NCI-H82 treated with DMSO at 0.1 percent for 48 hours (cell line): ENCODE data around the gene MRAS.
"Not testable (repeated sequence)": the region's sequence is repeated elsewhere in the genome, so short reads cannot be mapped to it uniquely, and the experiment has no call there.

Source experiments
- DNase-seq: peaks from one replicate; lab custom pipeline; 2025; ENCODE audit not compliant: unreplicated experiment; lab: John Stamatoyannopoulos, UW

MRAS gene

GRCh38 chr3:138442433-138442832, 94.1 kb downstream of the MRAS start:
- DNase-seq: no peak

GRCh38 chr3:138443091-138443490, 94.7 kb downstream of the MRAS start:
- no peak for DNase-seq

DNA sequence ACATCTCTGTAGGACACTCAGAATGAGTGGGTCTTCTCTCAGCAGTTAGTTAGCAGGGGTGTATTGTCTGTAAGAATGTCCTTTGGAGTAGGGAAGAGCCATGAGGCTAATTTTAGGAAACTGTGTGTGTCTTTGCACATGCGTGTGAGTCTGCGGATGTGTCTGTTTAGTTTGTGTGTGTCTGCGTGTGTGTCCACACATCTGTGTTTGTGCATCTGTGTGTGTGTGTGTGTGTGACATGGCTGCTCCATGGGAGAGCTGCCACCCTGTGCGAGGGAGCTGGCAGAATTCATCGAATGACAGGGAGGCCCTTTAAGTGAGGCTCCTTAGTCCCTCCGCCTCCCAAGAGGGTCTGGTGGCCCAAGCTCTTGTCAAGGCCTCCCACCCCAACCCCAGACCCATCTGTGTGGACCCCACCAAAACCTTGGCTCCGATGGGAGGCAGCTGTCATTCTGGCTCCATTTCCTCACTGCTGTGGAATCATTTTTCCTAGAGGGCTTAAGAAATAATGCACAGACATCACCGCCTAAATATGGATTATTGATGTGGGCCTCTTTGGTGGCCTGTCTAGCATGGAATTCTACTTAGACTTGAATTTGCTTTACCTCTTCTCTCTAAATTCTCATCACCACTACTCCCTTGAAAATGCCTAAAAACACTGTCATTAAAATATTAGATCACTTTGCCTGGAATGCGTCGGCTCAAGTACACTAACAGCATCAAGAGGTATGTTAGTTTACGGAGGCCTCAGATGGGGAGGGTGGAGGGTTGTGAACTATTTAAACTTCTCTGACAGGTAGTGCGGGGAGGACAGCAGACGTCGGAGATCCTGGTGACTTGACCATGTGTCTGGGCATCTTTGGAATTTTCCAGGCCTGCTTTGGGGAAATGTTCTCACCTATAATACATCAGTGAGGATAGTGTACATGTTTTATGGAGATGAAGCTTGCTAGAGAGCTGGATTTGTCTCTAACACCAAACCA, 95.4 kb downstream of the MRAS start:
- DNase-seq: no peak

GRCh38 chr3:138445236-138445635, 96.9 kb downstream of the MRAS start:
- DNase-seq: no peak

- no peak for DNase-seq
Observed at GRCh38 chr3:138445654-138446053, 97.3 kb downstream of the MRAS start.

- DNase-seq: no peak
Observed at GRCh38 chr3:138448631-138449030, 100.3 kb downstream of the MRAS start.

DNA sequence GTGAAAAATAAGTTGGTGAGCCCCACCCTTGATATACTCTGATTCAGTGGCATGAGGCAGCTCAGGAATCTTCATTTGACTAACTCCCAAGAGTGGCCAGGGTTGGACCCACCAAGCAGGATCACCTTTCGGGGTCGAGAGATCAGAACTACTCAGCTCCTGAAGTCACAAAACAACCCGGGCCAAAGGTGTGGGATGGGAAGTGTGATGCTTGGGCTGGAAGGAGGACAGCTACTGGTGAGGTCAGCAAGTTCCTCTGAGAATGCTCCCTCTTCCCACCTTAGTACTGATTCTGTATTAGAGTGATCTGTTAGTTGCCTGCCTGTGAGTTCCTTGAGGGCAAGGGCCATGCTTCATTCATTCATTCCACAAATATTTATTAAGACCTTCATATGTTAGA, 101.1 kb downstream of the MRAS start:
- no peak for DNase-seq

DNA sequence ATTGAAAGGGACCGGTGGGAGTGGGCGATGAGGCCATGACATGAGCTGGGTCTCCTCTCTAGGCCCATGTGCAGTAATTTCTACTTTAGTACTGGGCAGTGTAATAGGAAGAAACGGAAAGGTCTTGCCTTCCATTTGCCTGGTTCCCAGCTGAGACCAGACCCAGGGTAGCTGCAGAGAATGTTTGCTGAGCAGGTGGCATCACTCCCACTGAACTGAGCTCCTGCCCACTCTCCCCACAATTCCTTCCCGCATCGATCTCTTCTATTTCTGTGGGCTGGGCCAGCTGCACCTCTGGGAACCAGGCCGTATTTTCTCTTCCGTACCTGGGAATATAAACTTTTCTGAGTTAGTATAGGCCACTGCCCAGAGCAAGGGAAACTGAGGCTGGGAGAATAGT, 101.8 kb downstream of the MRAS start:
- DNase-seq: no peak

- no peak for DNase-seq
Observed at GRCh38 chr3:138450704-138451424, 102.5 kb downstream of the MRAS start.

- no peak for DNase-seq
Observed at GRCh38 chr3:138451595-138452162, 103.3 kb downstream of the MRAS start.

GRCh38 chr3:138452436-138452835, 104.1 kb downstream of the MRAS start:
- DNase-seq: no peak

- DNase-seq: not testable (repeated sequence)
Observed at GRCh38 chr3:138453940-138454339, 105.6 kb downstream of the MRAS start.
